GM19463 (cell line): ENCODE data around the gene NOL4L.
"Not testable (repeated sequence)": the region's sequence is repeated elsewhere in the genome, so short reads cannot be mapped to it uniquely, and the experiment has no call there.

Experiments
- ATAC-seq: cut with Tn5 transposase; IDR thresholded peaks from one replicate; pipeline ENCODE4 v1.9.1; 2021; ENCODE audit warnings: mild to moderate bottlenecking, moderate library complexity; ENCODE audit not compliant: unreplicated experiment

NOL4L gene

GRCh38 chr20:32597714-32598113 lies 12.6 kb upstream of the NOL4L start:
- ATAC-seq = no peak

GRCh38 chr20:32596681-32597252 lies 11.6 kb upstream of the NOL4L start:
- ATAC-seq = no peak

- no peak for ATAC-seq
These were observed 10.0 kb upstream of the NOL4L start for GRCh38 chr20:32595143-32595542.

GRCh38 chr20:32594669-32595068 lies 9.5 kb upstream of the NOL4L start:
- not testable (repeated sequence) for ATAC-seq

- no peak for ATAC-seq
These were observed 9.1 kb upstream of the NOL4L start for GRCh38 chr20:32594204-32594603.

GRCh38 chr20:32592616-32593015 lies 7.5 kb upstream of the NOL4L start:
- not testable (repeated sequence) for ATAC-seq

GRCh38 chr20:32592022-32592421 lies 6.9 kb upstream of the NOL4L start:
- ATAC-seq = no peak

GRCh38 chr20:32589769-32590168 lies 4.6 kb upstream of the NOL4L start:
- no peak for ATAC-seq

GRCh38 chr20:32589256-32589655 lies 4.1 kb upstream of the NOL4L start:
- ATAC-seq = no peak

GRCh38 chr20:32588040-32588439 lies 2.9 kb upstream of the NOL4L start:
- ATAC-seq = no peak

GRCh38 chr20:32586291-32586690 lies 1.2 kb upstream of the NOL4L start:
- no peak for ATAC-seq

- ATAC-seq = peak; percentile 42
These were observed 524 bp upstream of the NOL4L start for GRCh38 chr20:32585586-32586127.

GRCh38 chr20:32583581-32584070 lies 1.5 kb downstream of the NOL4L start:
- ATAC-seq = no peak

GRCh38 chr20:32582659-32583580 lies 2.2 kb downstream of the NOL4L start:
- no peak for ATAC-seq

GRCh38 chr20:32581839-32582658 lies 3.1 kb downstream of the NOL4L start:
- ATAC-seq = no peak

- ATAC-seq = no peak
These were observed 3.9 kb downstream of the NOL4L start for GRCh38 chr20:32580970-32581838.

- no peak for ATAC-seq
These were observed 4.7 kb downstream of the NOL4L start for GRCh38 chr20:32580219-32580969.

- ATAC-seq = no peak
These were observed 6.2 kb downstream of the NOL4L start for GRCh38 chr20:32578840-32579390.

GRCh38 chr20:32578062-32578461 lies 7.1 kb downstream of the NOL4L start:
- not testable (repeated sequence) for ATAC-seq
